ENCODE results near the gene ICOSLG.
"Not testable (repeated sequence)": the region's sequence is repeated elsewhere in the genome, so short reads cannot be mapped to it uniquely, and the experiment has no call there.

The ICOSLG gene

GRCh38 chr21:44263768-44264167, 23.0 kb upstream of the ICOSLG start:
- DNase-seq, result no peak

DNA sequence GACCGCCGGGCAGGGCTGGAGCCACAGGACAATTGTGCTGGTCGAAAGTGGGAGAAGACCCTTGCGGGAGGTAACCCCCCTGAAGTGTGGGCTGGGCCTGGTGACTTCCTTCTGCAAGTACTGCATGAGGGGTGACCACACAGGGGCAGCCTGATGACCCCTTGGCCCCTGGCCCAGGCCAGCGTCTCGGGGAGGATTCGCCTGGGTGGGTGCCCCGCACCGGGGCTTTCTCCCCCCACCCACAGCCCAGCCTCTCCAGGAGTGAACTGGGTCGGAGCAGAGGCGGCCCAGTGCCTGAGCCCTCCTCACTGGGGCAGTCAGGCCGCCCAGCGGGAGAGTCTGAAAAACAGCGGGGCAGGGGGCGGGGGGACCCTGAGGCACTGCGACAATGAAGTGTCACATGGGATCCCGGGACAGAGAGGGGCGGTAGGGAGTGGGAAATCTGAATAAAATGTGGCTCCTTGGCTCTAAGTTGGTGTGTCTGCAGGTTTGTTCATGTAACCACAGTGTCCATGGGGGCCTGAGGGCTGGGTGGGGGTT, 22.5 kb upstream of the ICOSLG start:
- DNase-seq, result no peak

DNA sequence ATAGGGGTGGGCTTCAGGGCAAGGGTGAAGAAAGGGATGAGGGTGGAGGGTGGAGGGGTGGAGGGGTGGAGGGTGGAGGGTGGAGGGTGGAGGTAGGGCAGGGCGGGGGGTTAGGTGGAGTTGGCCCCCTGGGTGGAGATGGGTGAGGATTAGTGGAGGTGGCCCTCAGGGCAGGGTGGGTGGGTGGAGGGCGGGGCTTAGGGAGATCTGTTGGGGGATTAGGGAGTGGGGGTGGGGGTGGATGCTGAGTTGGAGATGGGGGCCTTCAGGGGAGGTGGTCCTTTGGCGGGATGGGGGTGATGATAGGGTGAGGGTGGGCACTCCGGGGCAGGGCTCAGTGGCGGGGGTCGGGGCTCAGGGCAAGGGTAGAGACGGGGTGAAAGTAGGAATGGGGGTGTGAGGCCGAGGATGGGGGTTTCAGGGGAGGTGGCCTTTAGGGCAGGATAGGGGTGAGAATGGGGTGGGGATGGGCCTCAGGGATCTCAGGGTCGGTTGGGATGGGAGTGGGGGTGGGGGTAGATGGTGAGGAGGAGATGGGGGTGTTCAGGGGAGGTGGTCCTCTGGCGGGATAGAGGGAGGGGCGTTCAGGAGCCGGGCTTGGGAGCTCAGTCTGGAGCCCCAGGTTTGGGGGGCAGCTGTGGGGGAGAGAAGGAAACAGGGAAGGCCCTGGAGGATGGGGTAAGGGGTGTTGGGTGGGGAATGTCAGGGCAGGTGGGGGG, 21.8 kb upstream of the ICOSLG start:
- no peak for DNase-seq

GRCh38 chr21:44261675-44262295, 21.0 kb upstream of the ICOSLG start, which contains the start of gene DNMT3L:
DNMT3L (minus strand) TSS chr21:44261897; CDS start chr21:44261259, 638 bp downstream.
- DNase-seq, result no peak

- no peak for DNase-seq
Observed at GRCh38 chr21:44260791-44261631, 20.3 kb upstream of the ICOSLG start.

GRCh38 chr21:44260066-44260465, 19.3 kb upstream of the ICOSLG start:
- no peak for DNase-seq

DNA sequence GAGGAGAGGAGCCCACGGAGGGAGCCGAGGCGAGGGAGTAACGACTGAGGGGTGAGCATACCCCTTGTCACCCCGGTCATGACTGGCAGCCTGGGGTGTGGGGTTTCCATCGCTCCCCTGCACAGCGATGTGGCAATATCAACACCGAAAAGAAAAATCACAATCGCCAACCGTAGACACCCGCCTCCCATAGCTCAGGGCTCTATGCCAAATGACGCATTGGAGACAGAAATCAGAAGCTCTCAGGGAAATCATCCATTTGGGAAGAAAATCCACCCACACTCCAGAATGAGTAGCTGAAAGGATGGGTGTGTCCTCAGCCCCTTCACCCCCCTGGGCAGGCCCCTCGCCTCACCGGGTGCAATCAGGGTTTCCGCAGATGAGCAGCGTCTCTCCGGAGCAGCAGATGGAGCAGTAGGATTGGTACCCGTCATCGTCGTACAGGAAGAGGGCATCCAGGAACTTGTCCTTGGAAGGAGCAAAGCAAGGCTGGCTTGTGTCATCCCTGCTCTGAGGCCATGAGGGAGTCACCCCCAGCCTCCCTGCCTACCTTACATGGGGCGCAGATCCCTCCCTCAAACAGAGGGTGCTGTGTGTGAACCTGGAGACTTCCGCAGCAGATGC, 18.5 kb upstream of the ICOSLG start:
- no peak for DNase-seq

- DNase-seq, result no peak
Observed at GRCh38 chr21:44258056-44258725, 17.4 kb upstream of the ICOSLG start.

- DNase-seq, result no peak
Observed at GRCh38 chr21:44255511-44255981, 14.8 kb upstream of the ICOSLG start.

GRCh38 chr21:44253832-44254710, 13.3 kb upstream of the ICOSLG start:
- DNase-seq, result no peak

- DNase-seq, result not testable (repeated sequence)
Observed at GRCh38 chr21:44249204-44250037, 8.7 kb upstream of the ICOSLG start.

DNA sequence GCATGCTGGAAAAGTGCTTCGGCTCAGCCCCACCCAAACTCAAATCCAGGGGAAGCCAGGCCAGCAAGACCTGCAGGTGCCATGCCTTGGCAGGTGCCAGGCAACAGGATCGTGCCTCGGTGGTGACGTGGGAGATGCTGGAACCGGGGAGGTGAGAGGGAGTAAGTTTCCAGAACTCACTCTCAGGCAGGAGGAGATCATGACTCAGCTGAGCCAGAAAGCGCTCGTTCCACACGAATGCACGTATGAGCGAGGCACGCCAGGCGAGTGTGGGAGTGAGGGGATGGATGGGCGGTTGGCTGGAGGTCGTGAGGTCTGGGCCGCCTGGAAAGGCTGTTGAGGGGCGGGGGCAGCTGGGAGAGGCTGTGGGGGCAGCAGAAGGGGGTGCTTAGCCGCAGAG, 7.2 kb upstream of the ICOSLG start:
- DNase-seq, result not testable (repeated sequence)

DNA sequence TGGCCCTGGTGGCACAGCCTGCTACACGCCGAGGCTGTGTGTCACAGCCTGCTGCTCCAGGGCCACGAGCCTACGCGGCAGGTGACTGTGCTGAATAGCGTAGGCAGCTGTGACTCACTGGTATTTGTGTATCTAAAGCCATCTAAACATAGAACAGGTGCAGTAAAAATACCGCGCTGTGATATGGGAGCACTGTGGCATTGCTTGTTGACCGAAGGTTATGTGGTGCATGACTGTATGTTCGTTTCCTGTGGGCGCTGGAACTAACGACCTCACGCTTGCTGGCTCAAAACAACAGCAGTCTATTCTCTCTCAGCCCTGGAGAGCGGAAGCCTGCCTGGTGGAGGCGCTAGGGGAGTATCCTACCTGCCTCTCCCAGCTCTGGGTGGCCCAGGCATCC, 3.2 kb upstream of the ICOSLG start:
- not testable (repeated sequence) for DNase-seq

DNA sequence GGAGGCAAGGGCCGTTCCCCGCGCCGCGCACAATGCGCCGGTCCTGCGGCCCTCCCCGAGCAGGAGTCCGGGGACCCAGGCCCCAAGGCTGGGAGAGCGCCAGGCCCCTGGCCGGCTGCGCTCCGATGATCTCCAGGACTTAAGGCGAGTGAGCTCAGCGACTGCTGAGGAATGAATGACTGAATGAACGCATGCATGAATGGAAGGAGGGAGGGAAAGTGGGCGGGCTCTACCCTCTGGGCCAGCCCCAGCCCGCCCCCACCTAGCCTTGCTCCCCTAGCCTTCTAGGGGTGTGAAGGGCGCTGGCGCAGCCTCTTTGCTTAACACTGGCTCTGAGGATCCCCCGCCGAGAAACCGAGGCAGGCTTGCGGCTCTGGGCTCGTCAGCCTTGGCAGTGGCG, 538 bp upstream of the ICOSLG start:
- not testable (repeated sequence) for DNase-seq

DNA sequence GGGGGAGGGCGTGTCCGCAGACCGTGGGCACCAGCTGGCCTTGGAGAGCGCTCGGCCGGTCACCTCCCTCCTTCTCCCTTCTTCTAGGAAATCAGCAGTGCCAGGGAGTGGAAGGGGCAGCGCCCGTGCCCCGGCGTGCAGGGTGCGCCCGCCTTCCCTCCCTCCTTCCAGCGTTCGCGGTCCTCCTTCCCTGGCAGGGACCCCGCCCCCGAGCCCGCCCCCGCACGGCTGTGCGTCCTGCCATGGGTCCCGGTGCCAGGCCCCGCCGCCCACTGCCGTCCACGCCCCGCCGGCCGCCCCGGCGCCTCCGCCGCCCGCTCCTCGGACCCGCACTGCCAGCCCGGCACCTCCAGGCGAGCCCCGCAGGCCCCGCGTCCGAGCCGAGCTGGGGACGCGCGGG, 390 bp downstream of the ICOSLG start:
- not testable (repeated sequence) for DNase-seq

- not testable (repeated sequence) for DNase-seq
Observed at GRCh38 chr21:44229561-44229960, 11.2 kb downstream of the ICOSLG start.

GRCh38 chr21:44228109-44228508, 12.6 kb downstream of the ICOSLG start:
- DNase-seq, result not testable (repeated sequence)

- DNase-seq, result not testable (repeated sequence)
Observed at GRCh38 chr21:44227614-44228013, 13.1 kb downstream of the ICOSLG start.

DNA sequence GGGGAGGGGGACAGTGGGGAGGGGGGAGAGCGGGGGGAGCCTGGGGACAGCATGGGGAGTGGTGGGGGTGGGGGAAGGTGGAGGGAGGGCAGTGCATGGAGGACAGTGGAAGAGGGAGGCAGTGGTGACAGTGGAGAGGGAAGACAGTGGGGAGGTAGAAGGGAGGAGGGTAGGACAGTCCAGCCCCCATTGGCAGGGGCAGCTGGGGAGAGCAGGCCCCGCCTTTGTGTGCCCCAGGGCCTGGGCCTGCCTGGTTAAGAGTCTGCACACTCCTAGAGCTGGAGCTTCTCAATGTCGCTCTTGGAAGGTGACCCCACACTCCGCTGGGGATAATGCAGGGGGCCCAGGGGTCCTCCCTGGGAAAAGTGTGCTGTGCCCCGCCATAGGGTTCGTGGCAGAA, 15.1 kb downstream of the ICOSLG start:
- DNase-seq, result not testable (repeated sequence)

DNA sequence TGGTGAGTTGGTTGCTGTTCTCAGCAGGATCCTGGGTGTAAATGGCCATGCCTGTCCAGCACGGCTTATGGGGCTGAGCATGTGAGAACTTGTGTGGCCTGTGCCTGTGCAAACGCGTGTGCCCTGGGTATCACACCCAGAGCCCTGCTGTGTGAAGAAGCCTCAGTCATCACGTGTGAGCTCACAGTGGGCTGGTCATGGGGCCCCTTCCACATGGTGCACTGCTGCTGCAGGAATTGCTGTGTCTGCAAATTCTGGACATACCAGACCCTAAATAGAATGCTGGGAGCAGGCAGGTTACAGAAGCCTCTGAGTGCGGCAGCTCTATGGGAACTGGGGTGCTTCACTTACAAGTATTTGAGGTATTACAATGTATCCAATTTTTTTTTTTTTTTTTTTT, 17.4 kb downstream of the ICOSLG start:
- not testable (repeated sequence) for DNase-seq

Data from fibroblast of skin of right biceps (primary cell).